H1 (cell line): Measurements from ENCODE around the gene THOC5. TPM values are rescaled to one million over a fixed set of nuclear protein-coding genes. Genes with fewer than 3 reads are reported as not detected.

Experiments used
- CTCF ChIA-PET: fragments of 300-600 bp; sonication (Branson Sonifier 250); formaldehyde crosslinking; loops from one replicate; lab custom pipeline; 2021; ENCODE audit not compliant: partially characterized antibody; lab: Charles Lee
- POLR2A ChIA-PET: fragments of 300-600 bp; sonication (Branson Sonifier 250); formaldehyde crosslinking; loops from one replicate; lab custom pipeline; 2021; ENCODE audit warnings: inconsistent platforms; ENCODE audit not compliant: partially characterized antibody; lab: Charles Lee
- DNase-seq, 2 experiments: peaks; one replicate each; pipeline versions ENCODE4 v3.0.0 to v3.0.0-alpha.2; 2010 to 2022; ENCODE audit warnings: low spot score in 2 of 2, low read depth in 1 of 2, mixed read lengths in 1 of 2
- FAIRE-seq: peaks from 2 replicates; lab custom pipeline; 2011; peaks lifted over from hg19 to GRCh38; lab: Jason Lieb, UNC
- H2AFZ ChIP-seq: 2 replicates; pipeline ENCODE4 v1.8.1; 2012; ENCODE audit warnings: low read length, inconsistent platforms
- H2AK5ac ChIP-seq: 2 replicates; pipeline ENCODE4 v1.6.1; 2013; ENCODE audit warnings: low read depth, low read length
- H2BK120ac ChIP-seq: replicated peaks from 2 replicates; pipeline ENCODE3; 2013; ENCODE audit warnings: low read depth, low read length, inconsistent platforms
- H2BK12ac ChIP-seq: 2 replicates; pipeline ENCODE4 v1.6.1; 2013; ENCODE audit warnings: low read depth, low read length
- H2BK15ac ChIP-seq: 2 replicates; pipeline ENCODE4 v1.6.1; 2013; ENCODE audit warnings: low read length
- H2BK20ac ChIP-seq: 2 replicates; pipeline ENCODE4 v1.6.1; 2013; ENCODE audit warnings: low read length
- H2BK5ac ChIP-seq: 2 replicates; pipeline ENCODE4 v1.6.1; 2013; ENCODE audit warnings: low read depth, low read length
- H3K14ac ChIP-seq: 2 replicates; pipeline ENCODE4 v1.6.1; 2013; ENCODE audit warnings: inconsistent platforms; ENCODE audit not compliant: insufficient read length
- H3K18ac ChIP-seq: 2 replicates; pipeline ENCODE4 v1.6.1; 2013; ENCODE audit warnings: low read length; ENCODE audit errors: extremely low read depth
- H3K23ac ChIP-seq: 2 replicates; pipeline ENCODE4 v1.6.1; 2013; ENCODE audit warnings: inconsistent platforms; ENCODE audit not compliant: insufficient read length
- H3K23me2 ChIP-seq: 2 replicates; pipeline ENCODE4 v1.6.1; 2013; ENCODE audit warnings: low read depth, low read length
- H3K27ac ChIP-seq: 2 replicates; pipeline ENCODE4 v1.6.1; 2011; ENCODE audit warnings: low read depth, low read length, inconsistent platforms
- H3K27me3 ChIP-seq, 4 experiments: replicated peaks in 1 of 4; 1 replicate in 1 of 4; 2 replicates in 3 of 4; pipeline versions ENCODE4 v1.6.1 to v1.8.1; 2011 to 2013; ENCODE audit warnings: low read length in 3 of 4, mild to moderate bottlenecking in 3 of 4, inconsistent platforms in 2 of 4, mixed read lengths in 2 of 4, moderate library complexity in 1 of 4; ENCODE audit not compliant: control insufficient read depth in 3 of 4, insufficient read depth in 3 of 4; ENCODE audit errors: extremely low read depth in 1 of 4
- H3K36me3 ChIP-seq, 4 experiments: 2 replicates each; pipeline versions ENCODE4 v1.6.1 to v1.8.1; 2011 to 2013; ENCODE audit warnings: mild to moderate bottlenecking in 4 of 4, low read length in 3 of 4, moderate library complexity in 2 of 4, control low read depth in 1 of 4, inconsistent platforms in 1 of 4; ENCODE audit not compliant: insufficient read depth in 4 of 4, control insufficient read depth in 2 of 4
- H3K4ac ChIP-seq: replicated peaks from 2 replicates; pipeline ENCODE3; 2013; ENCODE audit warnings: low read length, low read depth, mixed read lengths, inconsistent platforms; ENCODE audit not compliant: insufficient read length
- H3K4me1 ChIP-seq, 4 experiments: replicated peaks in 1 of 4; 1 replicate in 1 of 4; 2 replicates in 3 of 4; pipeline versions ENCODE4 v1.6.1 to v1.8.1; 2011 to 2013; ENCODE audit warnings: low read length in 3 of 4, inconsistent platforms in 2 of 4, mixed read lengths in 1 of 4; ENCODE audit not compliant: insufficient read depth in 4 of 4, control insufficient read depth in 3 of 4
- H3K4me2 ChIP-seq, 2 experiments: 2 replicates each; pipeline versions ENCODE4 v1.6.1 to v1.8.1; 2011 to 2013; ENCODE audit warnings: low read depth in 2 of 2, low read length in 2 of 2, control low read depth in 1 of 2, inconsistent platforms in 1 of 2, mild to moderate bottlenecking in 1 of 2; ENCODE audit not compliant: insufficient read depth in 1 of 2
- H3K4me3 ChIP-seq, 4 experiments: fragments of 200-600, 300-600 bp in 1 of 4; sonication (generic), shearing (Covaris generic), sonication (Bioruptor Twin) in 1 of 4; 2 replicates each; pipeline versions ENCODE4 v1.5.1 to v1.8.1; 2011 to 2016; ENCODE audit warnings: low read length in 4 of 4, low read depth in 3 of 4, control low read depth in 2 of 4, inconsistent platforms in 2 of 4, mild to moderate bottlenecking in 2 of 4, mixed read lengths in 1 of 4, moderate library complexity in 1 of 4; ENCODE audit not compliant: insufficient read depth in 2 of 4; ENCODE audit errors: extremely low read depth in 1 of 4
- H3K56ac ChIP-seq: replicated peaks from 2 replicates; pipeline ENCODE3; 2013; ENCODE audit warnings: low read depth, mild to moderate bottlenecking, mixed read lengths, low read length, inconsistent platforms; ENCODE audit not compliant: insufficient read length
- H3K79me1 ChIP-seq: 2 replicates; pipeline ENCODE4 v1.6.1; 2013; ENCODE audit warnings: low read depth, low read length, control low read depth
- H3K79me2 ChIP-seq, 2 experiments: 2 replicates each; pipeline versions ENCODE4 v1.6.1 to v1.8.1; 2012 to 2013; ENCODE audit warnings: low read length in 2 of 2, mild to moderate bottlenecking in 2 of 2, inconsistent platforms in 1 of 2; ENCODE audit not compliant: insufficient read depth in 2 of 2, control insufficient read depth in 1 of 2
- H3K9ac ChIP-seq, 4 experiments: replicated peaks in 1 of 4; 1 replicate in 1 of 4; 2 replicates in 3 of 4; pipeline versions ENCODE4 v1.6.1 to v1.8.1; 2011 to 2013; ENCODE audit warnings: low read depth in 3 of 4, low read length in 3 of 4, control low read depth in 2 of 4, mild to moderate bottlenecking in 2 of 4, moderate library complexity in 2 of 4, inconsistent platforms in 1 of 4; ENCODE audit errors: extremely low read depth in 1 of 4
- H3K9me3 ChIP-seq, 2 experiments: 2 replicates each; pipeline versions ENCODE4 v1.6.1 to v1.8.1; 2012 to 2013; ENCODE audit warnings: mild to moderate bottlenecking in 2 of 2, moderate library complexity in 2 of 2, control low read depth in 1 of 2, inconsistent platforms in 1 of 2, low read depth in 1 of 2, low read length in 1 of 2, mixed read lengths in 1 of 2; ENCODE audit not compliant: insufficient read depth in 2 of 2
- H4K20me1 ChIP-seq, 2 experiments: replicated peaks in 1 of 2; 2 replicates each; pipeline versions ENCODE3 to v1.8.1; 2011 to 2013; ENCODE audit warnings: inconsistent platforms in 2 of 2, low read length in 2 of 2, mild to moderate bottlenecking in 1 of 2; ENCODE audit not compliant: insufficient read depth in 2 of 2, control insufficient read depth in 1 of 2
- H4K5ac ChIP-seq: 2 replicates; pipeline ENCODE4 v1.6.1; 2013; ENCODE audit warnings: low read length, low read depth, mixed read lengths, inconsistent platforms; ENCODE audit not compliant: insufficient read length
- H4K8ac ChIP-seq: 2 replicates; pipeline ENCODE4 v1.8.0; 2013; ENCODE audit warnings: mild to moderate bottlenecking, moderate library complexity, low read length, inconsistent platforms; ENCODE audit not compliant: insufficient read depth; ENCODE audit errors: extremely low read depth
- H4K91ac ChIP-seq: replicated peaks from 2 replicates; pipeline ENCODE3; 2013; ENCODE audit warnings: low read length, mixed read lengths, inconsistent platforms; ENCODE audit not compliant: insufficient read length
- CBX8 ChIP-seq: fragments of 300-800, 300-1000 bp; sonication (generic); IDR thresholded peaks from 2 replicates; pipeline ENCODE4 v1.7.1; 2016; ENCODE audit warnings: low read depth, low read length, borderline replicate concordance
- HDAC6 ChIP-seq: IDR thresholded peaks from one replicate; pipeline ENCODE4 v1.7.1; 2012; ENCODE audit warnings: low read depth, mild to moderate bottlenecking, inconsistent platforms, low read length, moderate library complexity
- RBBP5 ChIP-seq: IDR thresholded peaks from 2 replicates; pipeline ENCODE4 v1.7.1; 2012; ENCODE audit warnings: low read depth, mild to moderate bottlenecking, inconsistent platforms, low read length, moderate library complexity, borderline replicate concordance
- RFX5 ChIP-seq: IDR thresholded peaks from 2 replicates; pipeline ENCODE4 v1.6.1; 2011; ENCODE audit warnings: low read depth, low read length, improper control_type of control experiment, borderline replicate concordance
- RNF2 ChIP-seq: fragments of 200-900, 300-1000 bp; sonication (generic); IDR thresholded peaks from 2 replicates; pipeline ENCODE4 v1.7.1; 2016; ENCODE audit warnings: borderline replicate concordance, low read depth, mild to moderate bottlenecking, antibody characterized with exemption, low read length; ENCODE audit not compliant: poor library complexity, severe bottlenecking; ENCODE audit errors: missing control alignments
- SIN3A ChIP-seq, 2 experiments: IDR thresholded peaks in 1 of 2; conservative IDR thresholded peaks in 1 of 2; 2 replicates each; pipeline ENCODE4 v1.6.1; 2011 to 2012; ENCODE audit warnings: low read length in 2 of 2, improper control_type of control experiment in 1 of 2, low read depth in 1 of 2, mild to moderate bottlenecking in 1 of 2
- SIRT6 ChIP-seq: IDR thresholded peaks from one replicate; pipeline ENCODE4 v1.7.1; 2012; ENCODE audit warnings: low read length, inconsistent platforms
- SUZ12 ChIP-seq: fragments of 200-600 bp; sonication (generic); IDR thresholded peaks from 2 replicates; pipeline ENCODE4 v1.6.1; 2012; ENCODE audit warnings: mild to moderate bottlenecking, inconsistent platforms, low read length, moderate library complexity, mixed read lengths
- YY1 ChIP-seq: IDR thresholded peaks from 2 replicates; pipeline ENCODE4 v1.6.1; 2011; ENCODE audit warnings: low read depth, mild to moderate bottlenecking, low read length
- WGBS, 2 experiments: shearing (Covaris generic) in 1 of 2; methylation state at CpG; one replicate each; pipeline versions ENCODE4 v1.1.6 to v1.1.7; 2013 to 2015; ENCODE audit warnings: low lambda C conversion rate in 2 of 2, mixed read lengths in 2 of 2, inconsistent platforms in 1 of 2, low coverage in 1 of 2, missing lambda C conversion rate in 1 of 2; ENCODE audit not compliant: insufficient replicate concordance in 2 of 2, insufficient coverage in 1 of 2, insufficient read length in 1 of 2; ENCODE audit errors: extremely low coverage in 1 of 2, missing lambda C conversion rate in 1 of 2; 5-methylcytosine and 5-hydroxymethylcytosine counted together
- polyA plus RNA-seq, 7 experiments: library from polyadenylated mRNA; depleted of rRNA in 3 of 7; stranded (reverse) in 5 of 7; unstranded in 2 of 7; fragments of >200 nt in 5 of 7; fragments of 200-250 nt in 2 of 7; gene quantifications; 1 replicate in 5 of 7; 2 replicates in 1 of 7; 4 replicates in 1 of 7; pipeline versions ENCODE4 v1.2.1 to v1.2.3, GENCODE V29; 2011 to 2013; ENCODE audit warnings: missing spikeins in 2 of 7, mixed read lengths in 2 of 7
- total RNA-seq: library from RNA; stranded (reverse); fragmentation: NEBNext Ultra II Directional; extraction: Animal tissue kit (Norgen Biotek cat#: 25700); gene quantifications from 2 replicates; pipeline ENCODE4 v1.2.1, GENCODE V29; 2021
- TF ChIP-seq, protein P1 (sequence below): IDR thresholded peaks from 2 replicates; pipeline ENCODE4 v1.6.1; 2012; ENCODE audit warnings: inconsistent platforms
- TF ChIP-seq, protein P2 (sequence below): IDR thresholded peaks from 2 replicates; pipeline ENCODE4 v1.6.1; 2012; ENCODE audit warnings: low read length, inconsistent platforms

THOC5 gene
- total and polyA plus RNA-seq, 2 of the 8 experiments (the other 6 are each of a cell fraction or from before 2014, with no cell fraction given), result 27.7 to 65.7 TPM

GRCh38 chr22:29484642-29485041, 68.9 kb downstream of the THOC5 start:
- H4K20me1 ChIP-seq, result peaks cover 2 to 5% of the 10 kb centered on the region in 2 experiments
- no peaks in the 10 kb centered on the region for H3K79me2 ChIP-seq
- FAIRE-seq (no peak), DNase-seq (no peak)
- no peak overlapping the region for H2BK15ac ChIP-seq
- H2BK12ac ChIP-seq, result no peak overlapping the region
- no peak overlapping the region for H4K5ac ChIP-seq
- H3K23ac ChIP-seq, result no peak overlapping the region
- 88% methylated on average over 3 of the region's 3 CpGs; no CpG with 5 or more reads in 1 of the 2 experiments for WGBS, 2 experiments
- no peak overlapping the region for H2BK120ac ChIP-seq
- POLR2A ChIA-PET, result interaction anchor here (1.0 to 1.8 kb wide), 2 partner anchors 10 to 17 kb away, joined by 3 to 4 read pairs; no protein-coding TSS in a partner anchor
- H2AK5ac ChIP-seq, result no peak overlapping the region
- H3K4ac ChIP-seq, result no peak overlapping the region
- no peak overlapping the region for H3K27ac ChIP-seq
- H3K56ac ChIP-seq, result no peak overlapping the region
- H2BK5ac ChIP-seq, result no peak overlapping the region
- peaks cover 15% of the 10 kb centered on the region; the same call in 1 of the 2 replicates for H3K23me2 ChIP-seq
- no peaks in the 10 kb centered on the region for H3K79me1 ChIP-seq
- peaks cover 0 to 12% (median 5%) of the 10 kb centered on the region in 4 experiments; a peak in 4 of 8 replicates for H3K36me3 ChIP-seq
- no peak overlapping the region for H3K9ac ChIP-seq
- peaks cover 15 to 31% (median 29%) of the 10 kb centered on the region in 4 experiments for H3K27me3 ChIP-seq
- H3K9me3 ChIP-seq, result peaks cover 0 to 11% of the 10 kb centered on the region in 2 experiments; a peak in 2 of 4 replicates
- H2BK20ac ChIP-seq, result no peak overlapping the region
- no peak overlapping the region for H3K4me3 ChIP-seq
- no peak overlapping the region for H2AFZ ChIP-seq
- no peak overlapping the region for H4K8ac ChIP-seq
- CTCF ChIA-PET, result interaction anchor here (0.7 to 6.2 kb wide), 6 partner anchors 8 to 114 kb away, joined by 3 to 42 read pairs (median 6); no protein-coding TSS in a partner anchor
- no peak overlapping the region for H3K4me2 ChIP-seq
- no peak overlapping the region for H4K91ac ChIP-seq
- peaks cover 7 to 18% (median 12%) of the 10 kb centered on the region in 4 experiments for H3K4me1 ChIP-seq
- no peak overlapping the region for H3K14ac ChIP-seq
- H3K18ac ChIP-seq, result no peak overlapping the region
- TF ChIP-seq SIRT6 (no peak), RFX5 (no peak), HDAC6 (no peak), RNF2 (no peak), YY1 (no peak), RBBP5 (no peak), SUZ12 (no peak), SIN3A (conservative IDR thresholded peaks at IDR 0.05 in 1 of 2, IDR thresholded peaks at IDR 0.05 in 1 of 2; ENCODE audit: low read depth in 1 of 2, low read length in 2 of 2) (no peak), CBX8 (no peak)
- TF ChIP-seq, protein P1, sequence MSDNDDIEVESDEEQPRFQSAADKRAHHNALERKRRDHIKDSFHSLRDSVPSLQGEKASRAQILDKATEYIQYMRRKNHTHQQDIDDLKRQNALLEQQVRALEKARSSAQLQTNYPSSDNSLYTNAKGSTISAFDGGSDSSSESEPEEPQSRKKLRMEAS, result no peak
- TF ChIP-seq, protein P2, sequence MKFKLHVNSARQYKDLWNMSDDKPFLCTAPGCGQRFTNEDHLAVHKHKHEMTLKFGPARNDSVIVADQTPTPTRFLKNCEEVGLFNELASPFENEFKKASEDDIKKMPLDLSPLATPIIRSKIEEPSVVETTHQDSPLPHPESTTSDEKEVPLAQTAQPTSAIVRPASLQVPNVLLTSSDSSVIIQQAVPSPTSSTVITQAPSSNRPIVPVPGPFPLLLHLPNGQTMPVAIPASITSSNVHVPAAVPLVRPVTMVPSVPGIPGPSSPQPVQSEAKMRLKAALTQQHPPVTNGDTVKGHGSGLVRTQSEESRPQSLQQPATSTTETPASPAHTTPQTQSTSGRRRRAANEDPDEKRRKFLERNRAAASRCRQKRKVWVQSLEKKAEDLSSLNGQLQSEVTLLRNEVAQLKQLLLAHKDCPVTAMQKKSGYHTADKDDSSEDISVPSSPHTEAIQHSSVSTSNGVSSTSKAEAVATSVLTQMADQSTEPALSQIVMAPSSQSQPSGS, result no peak
